K562 (cell line): Measurements from ENCODE around the gene KIR3DL2. TPM values are rescaled to one million over a fixed set of nuclear protein-coding genes. Genes with fewer than 3 reads are reported as not detected.

Experiments used
- ATAC-seq: fragments of 200-7000 bp; cut with Tn5 transposase; 3 replicates; pipeline ENCODE4 v1.9.1; 2020; ENCODE audit warnings: moderate library complexity
- BruUV-seq: library from RNA; stranded (reverse); fragments of 400-500 nt; replicated peaks from 2 replicates; lab custom pipeline; 2021; lab: Mats Ljungman, UMichigan
- CTCF ChIA-PET: fragments of 300-600 bp; formaldehyde crosslinking; extraction: SDS; loops from one replicate; lab custom pipeline; 2021; ENCODE audit warnings: low intra/inter-chr PET ratio; lab: Yijun Ruan, JAX
- POLR2A ChIA-PET: fragments of 300-600, 350-650 bp; sonication (Branson Sonifier 250); formaldehyde crosslinking; extraction: SDS; loops from one replicate; lab custom pipeline; 2021; ENCODE audit warnings: antibody characterized with exemption, inconsistent platforms; lab: Yijun Ruan, JAX
- DNase-seq, 4 experiments: peaks; one replicate each; pipeline versions ENCODE4 v3.0.0 to v3.0.0-alpha.2; 2011 to 2018; ENCODE audit warnings: low spot score in 3 of 4, mixed read lengths in 3 of 4; ENCODE audit errors: extremely low read depth in 1 of 4
- FAIRE-seq: peaks from 2 replicates; lab custom pipeline; 2011; peaks lifted over from hg19 to GRCh38; lab: Jason Lieb, UNC
- H2AFZ ChIP-seq: 2 replicates; pipeline ENCODE4 v1.6.0; 2011; ENCODE audit warnings: low read depth, low read length, control low read depth, inconsistent platforms
- H3K27ac ChIP-seq: fragments of 200-600 bp; 3 replicates; pipeline ENCODE4 v1.8.0; 2011; ENCODE audit warnings: low read depth, mild to moderate bottlenecking, control low read depth, inconsistent platforms, low read length, moderate library complexity, mixed read lengths; ENCODE audit errors: extremely low read depth
- H3K27me3 ChIP-seq, 2 experiments: fragments of 300-600 bp in 1 of 2; 2 replicates in 1 of 2; 3 replicates in 1 of 2; pipeline versions ENCODE4 v1.6.0 to v1.8.0; 2011; ENCODE audit warnings: inconsistent platforms in 2 of 2, low read length in 2 of 2, mild to moderate bottlenecking in 1 of 2, mixed read lengths in 1 of 2, moderate library complexity in 1 of 2; ENCODE audit not compliant: control insufficient read depth in 2 of 2, insufficient read depth in 2 of 2
- H3K36me3 ChIP-seq: fragments of 300-600 bp; 3 replicates; pipeline ENCODE4 v1.8.0; 2011; ENCODE audit warnings: mild to moderate bottlenecking, low read length, inconsistent platforms; ENCODE audit not compliant: control insufficient read depth, insufficient read depth
- H3K4me1 ChIP-seq, 2 experiments: fragments of 200-600 bp in 1 of 2; replicated peaks in 1 of 2; 2 replicates in 1 of 2; 3 replicates in 1 of 2; pipeline versions ENCODE4 v1.5.1 to v1.8.0; 2011; ENCODE audit warnings: inconsistent platforms in 2 of 2, low read length in 2 of 2, mild to moderate bottlenecking in 1 of 2, mixed read lengths in 1 of 2, moderate library complexity in 1 of 2; ENCODE audit not compliant: control insufficient read depth in 2 of 2, insufficient read depth in 2 of 2
- H3K4me2 ChIP-seq: 2 replicates; pipeline ENCODE4 v1.6.1; 2011; ENCODE audit warnings: low read length, control low read depth, inconsistent platforms, mixed read lengths; ENCODE audit not compliant: insufficient read depth
- H3K4me3 ChIP-seq: fragments of 200-600 bp; sonication (generic), shearing (Covaris generic); 2 replicates; pipeline ENCODE4 v1.5.1; 2016; ENCODE audit warnings: control low read depth, inconsistent platforms
- H3K79me2 ChIP-seq: fragments of 200-600 bp; 3 replicates; pipeline ENCODE4 v1.8.0; 2011; ENCODE audit warnings: low read length, inconsistent platforms; ENCODE audit not compliant: control insufficient read depth, insufficient read depth
- H3K9ac ChIP-seq, 2 experiments: 2 replicates each; pipeline versions ENCODE4 v1.6.0 to v1.6.1; 2011; ENCODE audit warnings: low read depth in 2 of 2, low read length in 2 of 2, control low read depth in 1 of 2, inconsistent platforms in 1 of 2, mild to moderate bottlenecking in 1 of 2, mixed read lengths in 1 of 2; ENCODE audit not compliant: insufficient read depth in 1 of 2
- H3K9me1 ChIP-seq: one replicate; pipeline ENCODE4 v1.6.0; 2011; ENCODE audit warnings: inconsistent platforms, mild to moderate bottlenecking, low read length, moderate library complexity; ENCODE audit not compliant: control insufficient read depth, insufficient read depth
- H3K9me3 ChIP-seq: replicated peaks from 2 replicates; pipeline ENCODE4 v1.5.1; 2011; ENCODE audit warnings: low read depth, low read length, inconsistent platforms; ENCODE audit not compliant: control insufficient read depth, insufficient read depth
- H4K20me1 ChIP-seq: replicated peaks from 2 replicates; pipeline ENCODE4 v1.6.1; 2011; ENCODE audit warnings: low read length, inconsistent platforms, mixed read lengths; ENCODE audit not compliant: control insufficient read depth, insufficient read depth
- ADNP ChIP-seq: fragments of 200-800 bp; sonication (Bioruptor generic); IDR thresholded peaks from 2 replicates; pipeline ENCODE4 v1.6.1; 2016; ENCODE audit warnings: missing genetic modification characterization, missing compliant biosample characterization
- AFF4 ChIP-seq: sonication (generic); formaldehyde crosslinking; IDR thresholded peaks from 2 replicates; pipeline ENCODE4 v1.8.0; 2023; ENCODE audit warnings: mild to moderate bottlenecking, missing genetic modification reagents
- ESRRB ChIP-seq: fragments of 250-450 bp; sonication (Bioruptor Pico); IDR thresholded peaks from 2 replicates; pipeline ENCODE4 v1.5.0; 2020; ENCODE audit warnings: mild to moderate bottlenecking, moderate library complexity, borderline replicate concordance
- FOS ChIP-seq: IDR thresholded peaks from 3 replicates; pipeline ENCODE4 v1.6.1; 2011; ENCODE audit not compliant: insufficient read length; ENCODE audit errors: extremely low read depth
- NR4A1 ChIP-seq, 2 experiments: fragments of 250-450 bp in 1 of 2; fragments of 450-650 bp in 1 of 2; sonication (Bioruptor Pico) in 1 of 2; IDR thresholded peaks; 2 replicates each; pipeline versions ENCODE4 v1.4.0 to v1.6.1; 2016 to 2020; ENCODE audit warnings: mild to moderate bottlenecking in 2 of 2, missing compliant biosample characterization in 1 of 2, missing genetic modification characterization in 1 of 2, moderate library complexity in 1 of 2
- PML ChIP-seq: IDR thresholded peaks from 2 replicates; pipeline ENCODE4 v1.6.1; 2012; ENCODE audit warnings: low read length, inconsistent platforms
- POLR2A ChIP-seq: fragments of 450-650 bp; conservative IDR thresholded peaks from 2 replicates; pipeline ENCODE4 v1.6.1; 2016
- SNIP1 ChIP-seq: fragments of 450-650 bp; IDR thresholded peaks from 2 replicates; pipeline ENCODE4 v1.7.1; 2017; ENCODE audit warnings: low read depth, mild to moderate bottlenecking
- U2AF2 ChIP-seq: fragments of 200-400 bp; formaldehyde crosslinking; optimal IDR thresholded peaks from 2 replicates; pipeline ENCODE3; 2017; ENCODE audit warnings: low read depth, mild to moderate bottlenecking, low read length
- WGBS: fragments of 100-300 bp; shearing (Covaris generic); methylation state at CpG from one replicate; pipeline ENCODE4 v1.1.6; 2016; ENCODE audit warnings: low coverage, mixed read lengths; ENCODE audit not compliant: insufficient coverage; ENCODE audit errors: missing lambda C conversion rate; 5-methylcytosine and 5-hydroxymethylcytosine counted together
- in situ Hi-C: fragments of 300-500 bp; cut with MboI; formaldehyde crosslinking; loops from 4 replicates; pipeline ENCODE4 v1.15.0; 2018; ENCODE audit warnings: inconsistent platforms, mixed read lengths
- intact Hi-C: fragments of 100-400 bp; cut with micrococcal nuclease; formaldehyde crosslinking; loops from 2 replicates; pipeline ENCODE4 v1.14.2; 2022
- polyA plus RNA-seq, 8 experiments: library from polyadenylated mRNA; depleted of rRNA in 4 of 8; stranded (reverse) in 5 of 8; unstranded in 3 of 8; fragments of >200 nt; fragmentation: Nextera tagmentation in 2 of 8; fragmentation: Illumina TruSeq in 1 of 8; extraction: Ambion mirVana in 2 of 8; extraction: Trizol in 1 of 8; gene quantifications; 2 replicates each; pipeline versions ENCODE4 v1.2.1 to v1.2.3, GENCODE V29; 2011 to 2014; ENCODE audit warnings: inconsistent platforms in 1 of 8, missing spikeins in 1 of 8
- total RNA-seq, 7 experiments: library from RNA; depleted of rRNA in 6 of 7; stranded (reverse); fragments of >200 nt in 6 of 7; fragmentation: Illumina TruSeq in 2 of 7; extraction: Trizol in 2 of 7; gene quantifications; 2 replicates each; pipeline versions ENCODE4 v1.2.1 to v1.2.3, GENCODE V29; 2011 to 2021; ENCODE audit warnings: low replicate concordance in 1 of 7

Gene KIR3DL2
- total and polyA plus RNA-seq, 9 of the 15 experiments (the other 6 are each of a cell fraction or from before 2014, with no cell fraction given) = not detected

- Histone ChIP-seq H3K4me2 (peak overlapping the region; percentile 74), H3K27me3 (no peaks in the 10 kb centered on the region), H3K9me3 (no peaks in the 10 kb centered on the region), H2AFZ (peak overlapping the region; percentile 91), H3K9ac (peak overlapping the region; percentile 4 to 63; a peak in 2 of 4 replicates), H3K36me3 (no peaks in the 10 kb centered on the region), H3K27ac (peak overlapping the region; percentile 75), H3K9me1 (no peaks in the 10 kb centered on the region), H4K20me1 (no peaks in the 10 kb centered on the region), H3K79me2 (no peaks in the 10 kb centered on the region), H3K4me3 (no peak overlapping the region), H3K4me1 (peaks cover 19 to 23% of the 10 kb centered on the region in 2 experiments; a peak in 4 of 5 replicates)
- WGBS = 54% methylated on average over 6 of the region's 7 CpGs
- CTCF ChIA-PET = no interaction called here
- POLR2A ChIA-PET = interaction anchor here (1.6 kb wide), 1 partner anchor 8 kb away, joined by 4 read pairs; no protein-coding TSS in a partner anchor
- peak in 1 of 4 experiments; percentile 22 for DNase-seq
- no TSS peak for BruUV-seq
- FAIRE-seq = peak; percentile 6
- intact Hi-C loops = no loop called here
- ATAC-seq = peak; percentile 19; the same call in 2 of the 3 replicates
- in situ Hi-C loops = no loop called here
- TF ChIP-seq PML (no peak), ADNP (tag) (no peak), ESRRB (CRISPR knock-in tag) (no peak), AFF4 (CRISPR knock-in tag) (no peak), FOS (no peak), POLR2A (no peak), NR4A1 (CRISPR knock-in tag; IDR thresholded peaks at IDR 0.05) (no peak), NR4A1 (tag; IDR thresholded peaks at IDR 0.05) (no peak), SNIP1 (no peak), U2AF2 (no peak)
Measured at GRCh38 chr19:54906819-54907218, 56.6 kb downstream of the KIR3DL2 start.
